Stimulated activated CD4-positive, alpha-beta T cell treated with anti-CD3 and anti-CD28 coated beads, TNF-alpha, amount 100 ng/mL, for 1 hour (primary cell): Measurements from ENCODE around the gene SLC24A2.
"Not testable (repeated sequence)": the region's sequence is repeated elsewhere in the genome, so short reads cannot be mapped to it uniquely, and the experiment has no call there.

Experiments used
- DNase-seq, 3 donors: peaks; one replicate each; pipeline ENCODE4 v3.0.0-alpha.2; 2020; ENCODE audit warnings: low read depth in 3 of 3, low spot score in 1 of 3

SLC24A2 gene

DNA sequence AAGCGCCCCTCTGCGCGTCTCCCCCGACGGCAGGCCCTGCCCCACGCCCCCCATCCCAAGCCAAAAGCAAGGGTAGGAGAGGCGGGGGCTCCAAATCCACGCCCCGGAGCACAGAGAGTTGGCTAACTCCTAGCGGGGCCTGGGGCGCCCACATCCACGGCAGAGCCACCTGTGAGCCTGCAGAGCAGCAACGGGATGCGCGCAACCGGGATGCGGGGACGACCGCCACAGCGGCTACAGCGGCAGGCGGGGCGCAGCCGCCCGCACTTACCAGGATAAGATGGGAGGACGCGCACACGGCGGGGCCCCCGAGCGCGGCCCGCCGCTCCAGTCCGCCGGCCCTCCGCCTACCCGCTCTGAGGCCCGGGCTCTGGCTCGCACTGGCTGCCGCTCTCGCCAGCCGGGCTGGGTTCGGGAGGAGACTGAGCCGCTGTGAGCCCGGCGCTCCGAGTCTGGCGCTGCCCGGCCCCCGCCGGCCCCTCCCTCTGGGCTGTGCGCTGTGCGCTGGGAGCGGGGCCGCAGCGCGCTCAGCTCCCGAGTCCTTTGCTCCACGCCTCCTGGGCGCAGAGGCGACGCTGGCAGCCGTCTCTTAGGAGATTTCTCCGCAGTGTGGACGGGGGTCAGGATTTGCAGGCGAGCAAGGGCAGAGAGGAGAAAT lies at the start of gene SLC24A2:
Gene SLC24A2 (minus strand): TSS at position 424 of the 658 bp plus-strand sequence.
- DNase-seq, result no peak

- not testable (repeated sequence) for DNase-seq
These were observed 44.5 kb upstream of the SLC24A2 start for GRCh38 chr9:19833331-19833730.

DNA sequence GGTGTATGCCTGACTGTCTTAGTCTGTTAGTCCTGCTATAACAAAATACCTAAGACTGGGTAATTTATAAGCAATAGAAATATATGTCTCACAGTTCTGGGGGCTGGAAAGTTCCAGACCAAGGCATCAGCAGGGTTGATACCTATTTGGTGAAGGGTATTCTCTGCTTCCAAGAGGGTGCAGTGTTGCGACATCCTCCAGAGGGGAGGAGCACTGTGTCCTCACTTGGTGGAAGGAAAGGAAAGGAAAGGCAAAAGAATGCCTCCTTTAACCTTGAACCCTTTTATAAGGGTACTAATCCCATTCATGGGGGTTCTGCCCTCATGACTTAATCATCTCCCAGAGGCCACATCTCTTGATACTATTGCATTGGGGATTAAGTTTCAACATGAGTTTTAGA lies 42.0 kb upstream of the SLC24A2 start:
- DNase-seq, result no peak

DNA sequence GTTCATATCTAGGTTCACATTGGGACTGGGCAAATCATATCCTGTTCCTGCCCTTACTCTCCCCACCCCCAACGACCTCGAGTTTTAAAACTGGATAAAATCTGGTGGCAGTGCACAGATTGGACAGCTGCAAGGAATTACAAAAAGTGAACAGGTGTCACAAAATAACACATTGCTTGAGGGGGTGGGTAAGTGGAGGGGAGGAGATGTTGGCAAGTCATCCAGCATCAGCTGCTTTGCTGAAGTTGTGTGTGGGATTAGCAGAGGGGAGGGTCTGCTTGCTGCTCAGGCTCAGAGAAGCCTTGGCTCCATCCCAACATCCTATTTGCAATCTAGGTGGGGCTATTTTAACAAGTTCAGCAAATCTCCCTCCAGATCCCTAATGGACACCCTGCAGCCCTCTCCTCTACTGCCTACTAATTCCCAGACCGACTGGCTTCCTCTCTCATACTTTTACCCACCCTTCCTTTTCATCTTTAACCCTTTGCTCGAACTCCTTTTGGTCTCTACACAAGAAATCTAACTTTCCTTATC lies 39.8 kb upstream of the SLC24A2 start:
- no peak for DNase-seq

DNA sequence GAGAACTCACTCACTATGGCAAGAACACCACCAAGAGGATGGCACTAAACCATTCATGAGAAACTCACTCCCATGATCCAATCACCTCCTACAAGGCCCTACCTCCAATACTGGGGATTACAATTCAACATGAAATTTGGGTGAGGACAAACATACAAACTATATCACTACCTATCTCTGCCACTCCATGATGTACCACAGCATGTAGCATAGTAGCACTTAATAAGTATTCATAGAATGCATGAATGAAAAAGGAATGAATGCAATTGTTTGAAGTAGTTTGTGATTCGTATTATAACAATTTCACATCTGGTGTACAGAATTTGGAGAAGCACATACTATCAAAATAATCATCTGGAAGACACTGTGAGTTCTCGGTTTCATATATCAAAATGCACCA lies 27.9 kb upstream of the SLC24A2 start:
- no peak for DNase-seq

- DNase-seq, result no peak
These were observed 23.4 kb upstream of the SLC24A2 start for GRCh38 chr9:19812194-19812593.

GRCh38 chr9:19809422-19810269 lies 20.8 kb upstream of the SLC24A2 start:
- no peak for DNase-seq

- no peak for DNase-seq
These were observed 18.5 kb upstream of the SLC24A2 start for GRCh38 chr9:19807182-19807892.

- no peak for DNase-seq
These were observed 15.6 kb upstream of the SLC24A2 start for GRCh38 chr9:19804431-19804830.

DNA sequence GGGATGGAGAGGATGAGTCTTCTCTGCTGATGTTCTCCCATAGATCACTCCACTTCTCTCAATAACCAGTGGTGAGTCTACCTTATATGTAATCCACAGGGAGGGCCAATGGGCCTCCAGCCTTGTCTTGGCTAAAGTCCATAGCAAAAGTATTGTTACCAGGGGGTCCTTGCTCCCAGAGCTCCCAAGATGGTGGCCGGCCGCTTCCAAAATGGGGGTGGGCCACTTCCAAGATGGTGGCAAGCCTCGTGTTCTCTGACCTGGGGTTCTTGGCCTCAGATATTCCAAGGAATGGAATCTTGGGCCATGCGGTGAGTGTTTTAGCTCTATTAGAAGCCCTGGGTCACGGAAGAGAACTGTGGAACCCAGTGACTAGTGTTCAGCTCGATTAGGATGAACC lies 12.0 kb upstream of the SLC24A2 start:
- DNase-seq, result no peak

DNA sequence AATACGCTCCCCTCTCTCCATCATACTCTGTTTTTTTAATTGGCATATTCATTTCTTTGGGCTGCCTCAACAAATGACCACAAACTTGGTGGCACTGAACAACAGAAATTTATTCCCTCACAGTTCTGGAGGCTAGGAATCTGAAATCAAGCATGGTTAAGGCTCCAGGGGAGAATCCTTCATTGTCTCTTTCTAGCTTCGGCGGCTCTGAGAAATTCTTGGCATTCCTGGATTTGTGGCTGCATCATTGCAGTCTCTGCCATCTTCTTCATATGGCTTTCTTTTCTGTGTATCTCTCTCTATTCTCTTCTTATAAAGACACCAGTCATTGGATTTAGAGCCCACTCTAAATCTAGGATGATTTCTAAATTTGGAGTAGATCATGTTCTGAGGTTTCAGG lies 10.9 kb upstream of the SLC24A2 start:
- DNase-seq, result no peak

- no peak for DNase-seq
These were observed 685 bp downstream of the SLC24A2 start for GRCh38 chr9:19788152-19788551.

- DNase-seq, result no peak
These were observed 1.2 kb downstream of the SLC24A2 start for GRCh38 chr9:19787672-19788071.

DNA sequence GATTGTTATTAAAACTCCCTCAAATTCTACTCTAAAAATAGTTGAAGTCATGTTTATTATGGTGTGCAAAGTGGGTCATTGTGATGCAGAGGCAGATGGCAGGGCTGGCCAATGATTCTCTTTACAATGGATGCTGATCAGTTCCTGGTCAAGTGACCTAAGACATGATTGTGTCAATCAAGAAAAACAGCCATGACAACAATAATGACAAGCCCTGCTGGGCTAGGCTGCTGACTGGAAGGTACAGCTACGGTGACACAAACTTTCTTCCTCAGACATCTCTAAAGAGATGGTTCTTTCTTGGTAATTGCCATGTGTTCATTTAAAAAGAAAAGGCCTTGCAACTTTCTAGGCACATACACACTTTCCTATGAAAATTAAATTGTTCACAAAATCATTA lies 3.6 kb downstream of the SLC24A2 start:
- no peak for DNase-seq

- no peak for DNase-seq
These were observed 4.7 kb downstream of the SLC24A2 start for GRCh38 chr9:19784136-19784535.

DNA sequence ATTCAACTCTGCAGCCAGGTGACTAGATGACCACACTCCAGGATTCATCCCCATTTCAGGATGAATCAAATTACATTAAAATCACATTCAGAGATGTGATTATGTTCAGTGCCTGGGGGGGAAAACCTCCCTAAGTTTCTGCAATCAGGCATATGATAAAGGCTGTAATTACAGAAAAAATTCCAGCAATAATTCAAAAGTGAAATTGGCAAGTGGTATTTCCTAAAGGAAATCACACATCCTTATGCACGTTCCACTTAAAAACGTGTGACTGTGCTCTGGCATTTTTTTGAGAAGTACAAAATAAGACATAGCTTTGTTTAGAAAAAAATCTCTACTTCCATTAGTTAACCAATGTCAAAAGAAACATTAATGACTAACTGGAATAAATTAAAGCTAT lies 5.3 kb downstream of the SLC24A2 start:
- no peak for DNase-seq

- no peak for DNase-seq
These were observed 6.8 kb downstream of the SLC24A2 start for GRCh38 chr9:19782005-19782404.

DNA sequence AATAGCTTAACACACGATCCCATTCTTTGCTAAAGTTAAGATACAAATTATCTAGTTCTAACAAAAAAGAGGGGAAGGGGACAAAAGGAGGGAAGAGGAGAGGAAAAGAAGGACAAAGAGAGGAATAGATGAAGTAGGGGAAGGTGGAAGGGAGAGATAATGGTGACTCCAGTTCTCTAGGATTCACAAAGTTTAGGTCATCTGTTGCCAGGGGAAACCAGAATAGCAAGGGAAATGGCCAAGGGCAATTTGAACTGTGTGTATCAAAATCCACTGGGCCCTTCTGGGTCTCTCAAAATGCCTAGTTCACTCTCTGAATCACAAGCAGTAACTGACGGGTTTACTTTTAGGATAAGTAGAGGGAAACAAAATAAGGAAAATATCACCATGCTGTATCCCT lies 7.6 kb downstream of the SLC24A2 start:
- DNase-seq, result no peak

GRCh38 chr9:19771446-19771845 lies 17.4 kb downstream of the SLC24A2 start:
- DNase-seq, result no peak

- no peak for DNase-seq
These were observed 17.9 kb downstream of the SLC24A2 start for GRCh38 chr9:19770973-19771372.

DNA sequence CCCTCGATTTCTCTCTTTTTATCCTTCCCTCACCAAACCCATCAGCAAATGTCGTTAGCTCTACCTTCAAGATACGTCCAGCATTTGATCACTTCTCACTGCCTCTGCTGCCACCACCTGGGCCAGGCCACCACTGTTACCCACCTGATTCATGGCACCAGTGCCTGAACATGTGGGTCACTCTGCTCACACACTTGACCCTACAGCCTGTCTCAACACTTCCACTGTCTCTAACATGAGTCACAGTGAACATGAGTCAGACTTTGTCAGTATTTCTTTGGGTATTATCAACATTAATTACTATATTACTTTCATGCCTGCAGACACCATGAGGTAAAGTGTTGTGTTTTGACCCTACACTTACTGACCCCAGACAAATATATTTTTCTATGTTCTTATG lies 19.6 kb downstream of the SLC24A2 start:
- DNase-seq, result no peak

DNA sequence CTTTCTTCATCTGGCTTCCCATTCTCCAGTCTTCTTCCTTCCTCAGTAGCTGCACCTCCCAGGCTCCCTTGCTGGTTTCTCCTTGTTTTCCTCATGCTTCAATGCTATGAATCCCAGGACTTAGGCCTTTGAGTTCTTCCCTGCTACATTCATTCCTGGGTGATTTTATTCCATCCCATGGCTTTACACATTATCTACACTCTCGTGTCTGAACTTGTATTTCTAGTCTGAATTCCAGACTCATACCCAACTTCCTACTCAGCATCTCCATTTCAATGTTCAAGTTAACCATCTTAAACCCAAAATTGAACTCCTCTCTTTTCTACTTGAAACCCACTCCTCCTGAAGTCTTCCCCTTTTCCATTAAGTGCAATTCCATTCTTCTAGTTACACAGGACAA lies 20.0 kb downstream of the SLC24A2 start:
- DNase-seq, result no peak
